Inflammatory macrophage treated with lipopolysaccharide for 4 hours (primary cell): Measurements from ENCODE around the gene PAF1.

ENCODE experiments used
- DNase-seq: peaks from one replicate; pipeline ENCODE4 v3.0.0-alpha.2; 2020

The PAF1 gene

DNA sequence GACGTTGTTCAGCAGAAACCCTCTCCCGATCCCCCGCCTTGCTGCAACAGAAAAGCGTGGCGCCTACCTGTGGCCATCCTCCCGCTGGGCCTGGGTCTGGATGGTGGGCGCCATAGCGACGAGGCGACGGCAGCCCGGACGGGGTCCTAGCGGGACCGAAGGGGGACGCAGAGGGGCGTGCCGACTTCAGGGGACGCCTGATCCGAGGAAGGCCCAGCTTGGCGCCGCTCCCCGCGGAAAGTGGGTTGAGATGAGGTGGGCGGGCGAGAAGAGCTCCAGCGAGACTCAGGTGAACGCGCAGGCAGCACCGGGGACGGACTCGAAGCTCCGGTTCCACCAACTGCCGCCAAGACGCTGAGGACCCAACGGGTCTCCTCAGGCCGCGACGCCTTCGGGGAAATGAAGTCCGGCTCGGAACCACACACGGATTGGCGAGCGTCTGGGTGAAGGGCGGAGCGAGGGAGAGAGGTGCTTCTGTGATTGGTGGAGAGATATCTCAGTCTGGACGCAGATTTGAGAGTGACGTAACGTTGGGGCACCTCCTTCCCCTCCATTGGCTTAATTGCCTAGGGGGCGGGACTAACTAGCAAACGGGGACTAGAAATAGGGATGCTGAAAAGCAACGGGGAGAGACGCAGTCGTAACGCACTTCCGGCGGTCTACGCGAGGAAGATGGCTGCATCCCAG lies at the start of gene PAF1, which contains the start of gene MED29:
TSS of gene PAF1 (minus strand) at position 356 of the 687 bp plus-strand sequence. CDS start at position 114, 242 bp downstream.
TSS of gene MED29 (plus strand) at position 628 of the 687 bp plus-strand sequence. CDS start at position 673, 45 bp downstream.
- peak; percentile 99 for DNase-seq

DNA sequence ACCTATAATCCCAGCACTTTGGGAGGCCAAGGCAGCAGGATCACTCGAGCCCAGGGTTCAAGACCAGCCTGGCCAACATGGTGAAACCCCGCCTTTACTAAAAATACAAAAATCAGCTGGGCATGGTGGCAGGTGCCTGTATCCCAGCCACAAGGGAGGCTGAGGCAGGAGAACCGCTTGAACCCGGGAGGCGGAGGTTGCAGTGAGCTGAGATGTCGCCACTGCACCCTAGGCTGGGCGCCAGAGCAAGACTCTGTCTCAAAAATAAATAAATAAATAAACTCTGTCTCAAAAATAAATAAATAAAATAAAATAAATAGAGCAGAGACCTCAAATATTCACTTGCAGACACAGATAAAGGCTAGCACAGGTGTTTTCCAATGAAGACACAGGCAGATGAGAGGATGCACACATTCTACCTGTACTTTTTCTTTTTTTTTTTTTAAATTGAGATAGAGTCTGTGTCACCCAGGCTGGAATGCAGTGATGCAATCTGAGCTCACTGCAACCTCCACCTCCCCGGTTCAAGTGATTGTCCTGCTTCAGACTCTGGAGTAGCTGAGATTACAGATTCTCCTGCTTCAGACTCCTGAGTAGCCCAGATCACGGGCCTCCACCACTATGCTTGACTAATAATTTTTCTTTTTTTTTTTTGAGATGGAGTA lies 47.5 kb upstream of the PAF1 start:
- DNase-seq: peak; percentile 11

DNA sequence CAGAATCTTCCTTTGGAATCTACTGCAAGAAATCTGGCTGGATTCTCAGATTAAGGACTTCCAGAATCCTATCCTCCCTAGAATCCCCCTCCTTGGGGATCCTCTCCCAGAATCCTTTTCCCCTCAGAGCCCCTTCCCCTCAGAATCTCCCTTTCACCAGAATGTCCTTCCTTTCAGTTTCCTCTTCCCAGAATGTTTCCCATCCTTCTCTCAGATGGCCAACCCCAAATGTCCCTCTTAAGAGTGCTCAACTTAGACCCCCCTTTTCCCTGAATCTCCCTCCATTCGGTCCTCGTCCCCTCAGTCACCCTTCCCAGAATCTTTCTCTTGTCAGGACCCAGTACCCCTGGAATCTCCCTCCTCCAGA lies 45.4 kb upstream of the PAF1 start:
- no peak for DNase-seq

DNA sequence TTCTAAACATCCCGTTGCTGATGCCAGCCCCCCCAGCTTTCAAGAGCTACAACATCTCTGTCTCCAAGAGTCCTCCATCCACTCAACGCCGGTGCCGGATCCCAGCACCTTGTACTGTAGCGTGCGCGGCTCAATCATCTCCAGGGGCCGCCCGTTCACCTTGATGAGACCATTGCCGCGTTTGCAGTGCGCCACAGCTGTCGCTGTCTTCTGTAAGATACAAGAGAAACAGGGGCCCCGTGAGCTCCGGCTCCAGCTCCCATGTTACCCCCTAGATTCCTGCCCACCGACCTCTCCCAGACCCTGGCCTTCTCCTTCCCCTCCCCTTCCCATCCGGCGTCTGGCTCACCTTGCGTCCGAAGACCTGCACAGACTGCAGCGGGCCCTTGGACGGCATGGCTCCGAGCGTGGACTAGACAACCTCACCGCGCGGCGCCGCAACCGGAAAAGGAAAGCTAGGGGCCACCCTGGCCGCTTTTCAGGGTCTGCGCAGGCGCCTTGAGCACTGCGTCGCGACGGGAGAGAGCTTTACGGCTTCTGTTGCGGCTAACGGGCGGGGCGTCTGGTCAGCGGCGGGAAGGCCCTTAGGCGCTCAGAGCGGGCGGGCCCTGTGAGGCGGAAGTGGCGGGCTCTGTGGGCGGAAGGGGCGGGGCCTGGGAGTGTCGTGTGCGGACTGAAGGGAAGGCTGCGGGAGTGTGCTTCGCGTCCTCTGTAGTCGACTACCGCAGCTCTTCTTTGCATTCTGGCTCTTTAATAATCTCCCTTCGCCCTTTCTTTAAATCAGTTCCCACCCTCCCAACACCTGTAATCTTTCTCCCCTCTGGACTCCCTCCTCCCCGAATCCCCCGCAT lies 44.8 kb upstream of the PAF1 start, which contains the start of gene RPS16:
TSS of gene RPS16 (minus strand) at position 451 of the 851 bp plus-strand sequence. CDS start at position 397, 54 bp downstream.
- DNase-seq: peak; percentile 100

DNA sequence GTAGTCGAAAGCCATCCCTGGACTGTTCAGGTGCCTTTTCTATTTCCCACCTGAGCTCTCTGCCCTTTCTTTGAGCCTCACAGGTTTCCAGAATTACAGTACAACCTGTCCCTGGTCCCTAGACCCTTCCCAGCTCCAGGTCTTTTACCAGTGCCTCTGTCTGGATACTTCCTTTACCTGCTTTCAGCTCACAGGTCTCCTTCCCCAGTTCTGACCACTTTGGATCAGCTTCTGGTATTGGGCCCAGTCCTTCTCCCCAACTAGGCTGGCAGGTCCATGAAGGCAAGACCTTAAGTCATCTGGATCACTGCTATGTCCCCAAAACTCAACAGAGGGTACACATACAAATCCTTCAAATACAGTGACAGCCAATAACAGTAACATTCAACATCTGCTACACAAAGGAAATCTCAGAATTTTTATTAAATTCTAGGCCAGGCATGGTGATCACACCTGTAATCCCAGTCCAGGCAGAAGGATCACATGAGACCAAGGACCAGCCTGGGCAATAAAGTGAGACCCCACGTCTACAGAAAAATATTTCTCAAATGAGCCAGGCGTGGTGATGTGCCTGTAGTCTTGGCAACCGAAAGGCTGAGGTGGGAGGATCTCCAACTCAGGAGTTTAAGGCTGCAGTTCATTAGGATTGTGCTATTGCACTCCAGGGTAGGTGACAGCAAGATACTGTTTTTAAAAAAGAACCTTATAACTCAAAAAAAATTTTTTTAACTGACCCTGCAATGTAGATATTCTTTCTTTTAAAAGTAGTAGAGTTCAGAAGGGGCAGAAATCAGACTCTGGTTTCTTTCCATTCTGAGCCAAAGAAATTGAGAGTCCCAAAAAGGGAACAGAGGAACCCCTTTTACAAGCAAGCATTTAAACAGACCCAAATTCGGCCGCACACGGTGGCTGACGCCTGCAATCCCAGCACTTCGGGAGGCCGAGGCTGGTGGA lies 43.5 kb upstream of the PAF1 start:
- no peak for DNase-seq

DNA sequence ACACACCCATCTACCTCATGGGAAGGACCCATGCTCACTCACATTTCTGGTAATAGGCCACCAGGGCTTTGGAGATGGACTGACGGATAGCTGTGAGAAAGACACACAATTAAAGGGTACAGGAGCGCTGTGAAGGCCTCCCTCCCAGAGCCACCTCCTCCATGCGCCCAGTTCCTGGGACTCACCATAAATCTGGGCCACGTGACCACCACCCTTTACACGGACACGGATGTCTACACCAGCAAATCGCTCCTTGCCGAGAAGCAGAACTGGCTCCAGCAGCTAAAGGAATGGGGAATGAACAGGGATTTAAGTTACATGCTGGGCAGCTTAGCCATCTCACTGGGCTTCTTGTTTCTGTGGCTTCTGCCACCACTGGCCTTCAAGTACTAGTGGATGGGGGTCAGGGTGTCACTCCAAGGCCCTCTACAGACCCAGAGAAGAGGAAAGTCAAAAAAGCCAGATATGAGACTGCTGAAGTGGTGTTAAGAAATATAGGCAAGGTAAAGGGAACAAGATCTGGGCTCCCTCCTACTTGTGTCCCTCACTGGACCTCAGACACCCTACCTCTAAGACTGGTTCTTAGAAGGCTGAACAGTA lies 42.7 kb upstream of the PAF1 start:
- no peak for DNase-seq

DNA sequence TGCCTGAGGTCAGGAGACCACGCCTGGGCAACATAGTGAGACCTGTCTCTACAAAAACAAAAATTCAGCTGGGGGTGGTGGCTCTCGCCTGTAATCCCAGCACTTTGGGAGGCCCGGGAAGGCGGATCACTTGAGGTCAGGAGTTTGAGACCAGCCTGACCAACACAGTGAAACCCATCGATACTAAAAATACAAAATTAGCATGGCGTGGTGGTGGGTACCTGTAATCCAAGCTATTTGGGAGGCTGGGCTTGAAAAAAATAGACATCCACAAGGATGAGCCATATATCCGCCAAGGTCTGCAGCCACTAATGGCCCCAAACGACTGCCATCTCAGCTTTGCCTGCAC lies 41.7 kb upstream of the PAF1 start:
- DNase-seq: no peak

DNA sequence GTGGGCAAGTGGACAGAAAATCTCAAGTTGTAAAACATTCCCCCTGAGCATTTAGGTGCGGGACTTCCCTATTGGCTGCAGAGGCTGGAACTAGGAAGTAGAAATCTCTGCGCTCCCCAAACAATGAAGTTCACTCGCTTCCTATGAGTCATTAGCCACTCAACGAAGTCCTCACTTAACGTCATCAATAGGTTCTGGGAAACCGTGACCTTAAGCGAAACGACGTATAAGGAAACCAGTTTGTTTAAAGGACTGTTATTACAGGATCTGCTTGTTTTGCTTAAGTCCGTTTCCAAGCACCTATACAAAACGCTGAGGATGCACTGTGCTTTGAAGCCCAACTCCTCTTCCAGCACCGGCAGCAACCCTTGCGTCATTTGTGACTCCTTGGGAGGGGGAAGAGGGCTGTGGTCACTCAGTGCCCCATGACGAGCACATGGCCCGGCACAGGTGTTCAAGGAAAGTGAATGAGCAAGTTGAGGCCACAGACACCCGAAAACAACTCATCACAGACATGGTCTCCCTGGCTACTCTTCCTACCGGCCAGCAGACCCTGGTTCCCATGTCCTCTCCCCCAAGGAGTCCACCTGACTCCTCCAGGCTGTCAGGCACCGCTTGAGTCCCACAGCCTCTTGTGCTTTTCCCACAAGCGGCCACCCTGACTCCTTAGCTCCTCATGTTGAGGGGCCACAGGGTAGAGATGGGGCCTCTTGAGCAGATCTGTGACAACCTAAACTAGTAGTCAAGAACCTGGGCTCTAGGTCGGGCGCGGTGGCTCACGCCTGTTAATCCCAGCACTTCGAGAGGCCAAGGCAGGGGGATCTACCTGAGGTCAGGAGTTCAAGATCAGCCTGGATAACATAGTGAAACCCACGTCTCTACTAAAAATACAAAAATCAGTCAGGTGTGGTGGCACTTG lies 40.0 kb upstream of the PAF1 start:
- peak; percentile 98 for DNase-seq

DNA sequence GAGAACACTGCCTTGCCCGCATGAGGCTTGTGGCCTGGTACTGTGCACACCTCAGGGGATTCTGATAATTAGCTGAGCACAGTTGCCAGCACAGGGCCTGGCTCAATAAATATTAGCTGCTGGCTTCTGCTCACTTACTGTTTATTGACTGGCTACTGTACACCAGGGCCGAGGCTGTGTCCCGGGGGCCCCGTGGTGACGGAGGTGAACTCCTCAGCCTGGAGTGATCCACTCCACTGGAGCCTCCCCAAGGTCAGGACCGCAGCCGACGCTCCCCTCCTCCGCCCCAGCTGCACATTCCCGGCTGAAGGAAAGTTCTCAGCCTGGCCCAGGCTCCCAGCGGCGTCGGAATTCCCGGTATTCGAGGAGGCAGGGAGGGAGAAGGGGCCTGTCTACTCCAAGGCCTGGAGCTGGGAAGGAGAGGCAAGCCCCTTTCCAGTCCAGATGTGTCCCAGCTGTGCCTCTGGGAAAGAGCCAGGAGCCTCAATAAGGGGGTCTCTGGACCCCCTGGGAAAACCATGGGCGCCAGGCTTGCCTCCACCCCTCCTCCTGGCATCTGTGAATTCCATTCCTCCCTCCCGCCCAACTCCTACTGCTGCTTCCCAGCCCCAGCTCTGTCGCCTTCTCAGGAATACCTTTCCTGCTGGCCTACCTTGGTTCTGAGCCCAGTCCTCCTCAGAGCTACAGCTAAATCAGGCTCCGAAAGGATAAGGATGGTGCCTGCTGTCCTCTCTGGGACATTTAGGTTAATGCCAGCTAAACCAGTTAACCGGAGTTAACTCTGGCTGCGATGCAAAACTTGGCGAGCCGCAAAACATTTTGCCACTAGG lies 37.6 kb upstream of the PAF1 start:
- no peak for DNase-seq

DNA sequence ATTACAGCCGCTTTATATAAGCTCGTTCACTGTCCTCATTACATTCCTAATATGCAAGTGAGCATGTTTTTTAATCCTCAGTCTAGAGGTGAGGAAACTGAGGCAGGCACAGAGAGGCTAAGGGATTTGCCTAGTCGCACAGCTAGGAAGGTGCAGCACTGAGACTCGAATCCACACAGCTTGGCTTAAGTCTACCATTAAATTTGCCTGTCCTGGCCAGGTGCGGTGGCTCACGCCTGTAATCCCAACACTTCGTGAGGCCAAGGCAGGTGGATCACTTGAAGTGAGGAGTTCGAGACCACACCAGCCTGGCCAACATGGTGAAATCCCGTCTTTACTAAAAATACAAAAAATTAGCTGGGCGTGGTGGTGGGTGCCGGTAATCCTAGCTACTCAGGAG lies 36.8 kb upstream of the PAF1 start:
- no peak for DNase-seq

DNA sequence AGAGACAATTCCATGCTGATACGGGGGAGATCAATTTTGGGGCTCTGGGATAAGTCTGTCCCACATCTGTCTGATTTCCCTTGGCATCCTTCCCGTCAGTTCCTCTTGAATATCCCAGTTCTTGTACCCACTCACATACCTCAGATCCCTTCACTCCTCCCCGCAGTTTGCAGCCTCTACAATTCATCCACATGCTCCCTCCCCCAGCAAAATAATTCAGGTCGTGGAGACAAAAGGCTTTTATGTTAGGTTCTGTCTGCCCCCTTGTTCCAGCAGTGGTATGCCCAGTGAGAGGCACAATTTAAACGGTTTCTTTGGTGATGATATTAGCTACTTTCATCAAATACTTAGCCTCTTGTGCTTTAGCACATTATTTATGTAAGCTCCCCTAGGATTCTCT lies 35.3 kb upstream of the PAF1 start:
- DNase-seq: no peak

DNA sequence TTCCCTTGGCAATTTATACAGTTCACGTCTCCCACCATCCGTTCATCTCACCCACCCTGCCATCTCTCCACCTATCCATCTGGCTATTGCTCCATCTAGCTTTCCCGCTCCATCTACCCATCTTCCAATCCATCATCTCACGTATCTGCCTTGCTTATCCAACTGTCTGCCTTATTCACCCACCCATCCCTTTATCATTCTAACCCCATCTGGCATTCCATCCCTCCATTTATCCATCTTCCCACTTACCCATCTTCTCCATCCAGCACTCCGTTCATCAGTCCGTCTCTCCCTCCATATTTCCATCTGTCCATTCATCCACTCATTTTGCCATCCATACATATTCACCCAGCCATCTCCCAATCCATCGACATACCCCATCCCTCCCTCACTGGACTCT lies 34.8 kb upstream of the PAF1 start:
- DNase-seq: no peak

DNA sequence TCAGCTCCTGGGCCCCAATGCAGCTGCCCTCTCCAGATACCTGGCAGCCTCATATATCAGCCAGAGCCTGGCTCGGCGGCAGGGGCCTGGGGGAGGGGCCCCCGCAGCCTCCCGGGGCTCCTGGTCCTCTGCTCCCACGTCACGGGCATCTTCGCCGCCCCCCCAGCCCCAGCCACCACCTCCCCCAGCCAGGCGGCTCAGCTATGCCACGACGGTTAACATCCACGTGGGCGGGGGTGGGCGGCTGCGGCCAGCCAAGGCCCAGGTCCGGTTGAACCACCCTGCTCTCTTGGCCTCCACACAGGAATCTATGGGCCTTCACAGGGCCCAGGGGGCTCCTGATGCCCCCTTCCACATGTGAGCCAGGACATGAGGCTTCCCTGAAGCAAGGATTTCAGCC lies 34.0 kb upstream of the PAF1 start:
- no peak for DNase-seq

DNA sequence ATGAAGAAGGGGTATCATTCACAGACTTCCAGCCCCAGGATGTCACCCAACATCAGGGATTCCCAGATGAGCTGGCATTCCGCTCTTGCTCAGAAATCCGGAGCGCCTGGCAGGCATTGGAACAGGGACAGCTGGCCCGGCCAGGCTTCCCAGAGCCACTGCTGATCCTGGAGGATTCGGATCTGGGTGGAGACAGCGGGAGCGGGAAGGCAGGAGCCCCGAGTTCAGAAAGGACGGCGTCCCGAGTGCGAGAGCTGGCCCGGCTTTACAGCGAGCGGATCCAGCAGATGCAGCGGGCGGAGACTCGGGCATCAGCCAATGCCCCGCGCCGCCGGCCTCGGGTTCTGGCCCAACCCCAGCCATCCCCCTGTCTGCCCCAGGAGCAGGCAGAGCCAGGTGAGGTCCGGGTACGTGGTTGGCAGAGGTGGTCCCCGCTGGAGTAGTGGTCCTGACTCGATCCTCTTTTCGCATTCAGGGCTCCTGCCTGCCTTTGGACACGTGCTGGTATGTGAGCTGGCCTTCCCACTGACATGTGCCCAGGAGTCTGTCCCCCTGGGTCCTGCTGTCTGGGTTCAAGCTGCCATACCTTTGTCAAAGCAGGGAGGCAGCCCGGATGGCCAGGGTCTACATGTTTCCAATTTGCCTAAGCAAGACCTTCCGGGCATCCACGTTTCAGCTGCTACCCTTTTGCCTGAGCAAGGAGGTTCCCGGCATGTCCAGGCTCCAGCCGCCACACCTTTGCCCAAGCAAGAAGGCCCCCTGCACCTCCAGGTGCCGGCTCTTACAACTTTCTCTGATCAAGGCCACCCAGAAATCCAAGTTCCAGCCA lies 32.6 kb upstream of the PAF1 start:
- DNase-seq: no peak

DNA sequence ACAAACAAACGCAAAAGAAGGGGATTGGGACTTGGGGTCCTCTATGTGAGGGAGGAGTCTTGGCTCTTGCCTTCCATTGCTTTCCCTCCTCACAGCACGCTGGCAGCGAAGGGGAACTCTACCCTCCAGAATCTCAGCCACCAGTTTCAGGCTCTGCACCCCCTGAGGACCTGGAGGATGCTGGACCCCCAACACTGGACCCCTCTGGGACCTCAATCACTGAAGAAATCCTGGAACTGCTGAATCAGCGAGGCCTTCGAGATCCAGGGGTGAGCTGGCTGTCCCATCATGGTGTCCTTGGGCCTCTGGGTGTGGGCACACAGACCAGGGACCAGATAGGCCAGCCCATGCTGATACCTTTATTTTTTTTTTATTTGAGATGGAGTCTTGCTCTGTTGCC lies 31.1 kb upstream of the PAF1 start:
- no peak for DNase-seq

DNA sequence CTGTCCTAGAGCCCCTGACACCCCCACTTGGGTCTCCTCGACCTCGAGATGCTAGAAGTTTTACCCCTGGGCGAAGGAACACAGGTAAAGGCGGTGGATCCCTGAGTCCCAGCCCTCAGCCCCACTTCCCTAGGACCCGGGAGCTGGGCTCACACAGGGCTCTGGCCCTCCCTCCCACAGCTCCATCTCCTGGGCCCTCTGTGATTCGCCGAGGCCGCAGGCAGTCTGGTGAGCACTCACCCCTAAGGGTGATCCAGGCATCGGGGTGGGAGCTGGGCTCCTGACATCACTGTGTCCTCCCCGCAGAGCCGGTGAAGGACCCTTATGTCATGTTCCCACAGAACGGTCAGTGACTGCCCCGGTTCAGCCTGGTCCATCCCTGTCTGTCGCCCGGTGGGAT lies 29.9 kb upstream of the PAF1 start:
- DNase-seq: no peak

DNA sequence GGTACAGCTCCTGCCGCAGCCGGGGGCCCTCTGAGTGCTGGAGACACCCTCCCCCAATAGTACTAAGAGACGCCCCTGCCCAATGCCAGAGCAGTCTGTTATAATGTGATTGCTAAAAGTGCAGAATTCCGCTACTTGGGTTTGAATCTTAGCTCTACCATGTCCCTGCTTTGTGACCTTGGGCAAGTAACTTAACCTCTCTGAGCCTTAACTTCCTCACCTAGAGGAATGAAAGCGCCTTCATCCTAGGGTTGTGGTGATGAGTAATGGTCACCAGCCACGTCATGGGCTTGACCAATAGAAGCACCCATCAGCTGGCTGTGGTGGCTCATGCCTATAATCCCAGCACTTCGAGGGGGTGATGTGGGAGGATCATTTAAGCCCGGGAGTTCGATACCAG lies 28.1 kb upstream of the PAF1 start:
- peak; percentile 24 for DNase-seq

DNA sequence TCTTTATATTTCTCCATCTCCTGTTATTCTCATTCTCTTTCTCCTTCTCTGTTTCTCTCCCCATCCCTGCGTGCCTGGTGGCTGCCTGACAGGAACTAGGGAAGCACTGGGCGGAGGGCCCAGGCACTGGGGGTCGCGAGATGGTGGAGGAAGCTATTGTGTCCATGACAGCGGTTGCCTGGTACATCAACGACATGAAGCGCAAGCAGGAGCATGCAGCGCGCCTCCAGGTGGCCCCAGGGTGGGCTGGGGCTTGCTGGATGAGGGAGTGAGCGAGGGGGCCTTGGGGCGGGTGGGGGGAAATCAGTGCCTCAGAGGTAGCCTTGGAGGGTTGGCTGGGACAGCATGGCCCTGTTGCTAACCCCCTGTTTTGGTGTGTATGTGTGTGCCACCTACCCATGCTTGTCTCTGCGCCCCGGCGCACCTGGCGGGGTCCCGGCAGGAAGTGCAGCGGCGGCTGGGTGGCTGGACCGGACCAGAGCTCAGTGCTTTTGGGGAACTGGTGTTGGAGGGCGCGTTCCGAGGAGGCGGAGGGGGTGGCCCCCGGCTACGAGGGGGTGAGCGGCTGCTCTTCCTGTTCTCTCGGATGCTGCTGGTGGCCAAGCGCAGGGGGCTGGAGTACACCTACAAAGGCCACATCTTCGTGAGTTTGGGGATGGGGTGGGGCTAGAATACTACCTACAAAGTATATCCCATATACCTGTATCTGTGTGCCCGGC lies 26.7 kb upstream of the PAF1 start:
- no peak for DNase-seq
